Gastroesophageal sphincter (tissue), 4 donors: Measurements from ENCODE around the gene KRIT1. TPM values are rescaled to one million over a fixed set of nuclear protein-coding genes. Genes with fewer than 3 reads are reported as not detected.

Source experiments
- ATAC-seq: fragments of 150-250 bp; one replicate; pipeline ENCODE4 v1.9.1; 2016; ENCODE audit warnings: mild to moderate bottlenecking, moderate library complexity
- H3K27ac ChIP-seq, 4 donors: fragments of 200-600 bp; sonication (generic) in 3 of 4; 1 replicate in 3 of 4; 2 replicates in 1 of 4; pipeline ENCODE4 v1.5.1; 2016 to 2019
- H3K27me3 ChIP-seq: fragments of 200-600 bp; sonication (generic); one replicate; pipeline ENCODE4 v1.5.1; 2019
- H3K36me3 ChIP-seq, 2 donors: fragments of 200-600 bp; sonication (generic); one replicate each; pipeline ENCODE4 v1.5.1; 2019; ENCODE audit warnings: control low read depth in 1 of 2
- H3K4me1 ChIP-seq, 3 donors: fragments of 200-600 bp; sonication (generic); 1 replicate in 2 of 3; 2 replicates in 1 of 3; pipeline ENCODE4 v1.5.1; 2016 to 2019; ENCODE audit warnings: control low read depth in 2 of 3
- H3K4me3 ChIP-seq, 2 donors: fragments of 200-600 bp; sonication (generic); one replicate each; pipeline ENCODE4 v1.5.1; 2019; ENCODE audit warnings: mild to moderate bottlenecking in 1 of 2, moderate library complexity in 1 of 2
- H3K9me3 ChIP-seq, 3 donors: fragments of 200-600 bp; sonication (generic); one replicate each; pipeline ENCODE4 v1.5.1; 2017 to 2019; ENCODE audit warnings: control low read depth in 2 of 3
- EP300 ChIP-seq: sonication (generic); formaldehyde crosslinking; IDR thresholded peaks from one replicate; pipeline ENCODE4 v1.6.1; 2017; ENCODE audit warnings: antibody characterized with exemption, mild to moderate bottlenecking
- POLR2A ChIP-seq, 2 donors: fragments of 450-650 bp; IDR thresholded peaks; one replicate each; pipeline ENCODE4 v1.6.1; 2017; ENCODE audit warnings: antibody characterized with exemption in 2 of 2, mild to moderate bottlenecking in 2 of 2, moderate library complexity in 1 of 2
- POLR2AphosphoS5 ChIP-seq: sonication (generic); formaldehyde crosslinking; IDR thresholded peaks from one replicate; pipeline ENCODE4 v1.6.1; 2017; ENCODE audit warnings: antibody characterized with exemption
- WGBS, 2 donors: methylation state at CpG; one replicate each; pipeline ENCODE4 v1.1.5; 2018; ENCODE audit warnings: low coverage in 1 of 2; 5-methylcytosine and 5-hydroxymethylcytosine counted together
- total RNA-seq, 4 donors: library from RNA; depleted of rRNA; stranded (reverse); fragments of >200 nt; gene quantifications; one replicate each; pipeline ENCODE4 v1.1.0, GENCODE V29; 2016
- TF ChIP-seq, protein P1 (sequence below), 4 experiments: fragments of 200-600 bp in 2 of 4; fragments of 450-650 bp in 2 of 4; sonication (generic) in 1 of 4; IDR thresholded peaks; one replicate each; pipeline ENCODE4 v1.5.1; 2017 to 2019; ENCODE audit warnings: antibody characterized with exemption in 4 of 4, mild to moderate bottlenecking in 2 of 4, moderate library complexity in 2 of 4

Gene KRIT1
- total RNA-seq, 4 donors from 2014 or later: 37.1 to 74.2 (median 66.3) TPM

DNA sequence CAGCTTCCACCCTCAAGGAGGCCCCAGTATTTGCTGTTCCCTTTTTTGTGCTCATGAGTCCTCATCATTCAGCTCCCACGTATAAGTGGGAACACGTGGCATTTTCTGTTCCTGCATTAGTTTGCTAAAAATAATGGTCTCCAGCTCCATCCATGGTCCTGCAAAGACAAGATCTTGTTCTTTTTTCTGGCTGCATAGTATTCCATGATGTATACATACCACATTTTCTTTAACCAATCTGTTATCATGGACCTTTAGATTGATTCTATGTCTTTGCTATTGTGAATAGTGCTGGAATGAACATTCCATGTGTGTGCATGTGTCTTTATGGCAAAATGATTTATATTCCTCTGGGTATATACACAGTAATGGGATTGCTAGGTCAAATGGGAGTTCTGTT lies 17.0 kb downstream of the KRIT1 start:
- H3K9me3 ChIP-seq: no peaks in the 10 kb centered on the region
- H3K4me1 ChIP-seq: no peaks in the 10 kb centered on the region
- no peak for ATAC-seq
- H3K27ac ChIP-seq: no peak overlapping the region
- H3K4me3 ChIP-seq: no peak overlapping the region
- 100% methylated on average over 2 of the region's 2 CpGs for WGBS, 2 donors
- no peaks in the 10 kb centered on the region for H3K27me3 ChIP-seq
- H3K36me3 ChIP-seq: peaks cover 0 to 94% of the 10 kb centered on the region in 2 donors
- TF ChIP-seq POLR2AphosphoS5: no peak
- TF ChIP-seq, protein P1, sequence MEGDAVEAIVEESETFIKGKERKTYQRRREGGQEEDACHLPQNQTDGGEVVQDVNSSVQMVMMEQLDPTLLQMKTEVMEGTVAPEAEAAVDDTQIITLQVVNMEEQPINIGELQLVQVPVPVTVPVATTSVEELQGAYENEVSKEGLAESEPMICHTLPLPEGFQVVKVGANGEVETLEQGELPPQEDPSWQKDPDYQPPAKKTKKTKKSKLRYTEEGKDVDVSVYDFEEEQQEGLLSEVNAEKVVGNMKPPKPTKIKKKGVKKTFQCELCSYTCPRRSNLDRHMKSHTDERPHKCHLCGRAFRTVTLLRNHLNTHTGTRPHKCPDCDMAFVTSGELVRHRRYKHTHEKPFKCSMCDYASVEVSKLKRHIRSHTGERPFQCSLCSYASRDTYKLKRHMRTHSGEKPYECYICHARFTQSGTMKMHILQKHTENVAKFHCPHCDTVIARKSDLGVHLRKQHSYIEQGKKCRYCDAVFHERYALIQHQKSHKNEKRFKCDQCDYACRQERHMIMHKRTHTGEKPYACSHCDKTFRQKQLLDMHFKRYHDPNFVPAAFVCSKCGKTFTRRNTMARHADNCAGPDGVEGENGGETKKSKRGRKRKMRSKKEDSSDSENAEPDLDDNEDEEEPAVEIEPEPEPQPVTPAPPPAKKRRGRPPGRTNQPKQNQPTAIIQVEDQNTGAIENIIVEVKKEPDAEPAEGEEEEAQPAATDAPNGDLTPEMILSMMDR (IDR thresholded peaks at IDR 0.05): no peak
- TF ChIP-seq EP300: no peak
- no peak for TF ChIP-seq POLR2A (IDR thresholded peaks at IDR 0.05)

DNA sequence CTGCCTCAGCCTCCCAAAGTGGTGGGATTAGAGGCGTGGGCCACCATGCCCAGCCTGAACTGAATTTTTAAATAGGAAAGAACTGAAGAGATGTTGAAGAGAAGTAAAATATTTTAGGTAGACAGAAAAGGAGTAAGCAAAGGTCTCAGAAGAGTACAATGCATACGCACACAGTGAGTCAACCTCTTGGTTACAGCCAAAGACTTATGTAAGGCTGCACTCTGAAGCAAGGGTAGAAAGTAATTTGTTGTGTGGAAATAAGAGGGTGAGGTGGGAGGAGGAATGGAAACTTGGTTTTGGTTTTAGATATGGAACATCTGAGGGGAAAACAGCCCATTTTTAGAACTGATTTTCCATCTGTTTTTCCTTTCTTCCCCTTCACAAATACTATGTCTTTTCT lies 17.6 kb downstream of the KRIT1 start:
- no peaks in the 10 kb centered on the region for H3K4me1 ChIP-seq
- 92 to 100% methylated on average over 2 of the region's 2 CpGs for WGBS, 2 donors
- ATAC-seq: no peak
- TF ChIP-seq POLR2A (IDR thresholded peaks at IDR 0.05): no peak
- TF ChIP-seq, protein P1 (IDR thresholded peaks at IDR 0.05): no peak
- TF ChIP-seq POLR2AphosphoS5: no peak
- no peak for TF ChIP-seq EP300
- H3K9me3 ChIP-seq: no peaks in the 10 kb centered on the region
- no peak overlapping the region for H3K27ac ChIP-seq
- H3K36me3 ChIP-seq: peaks cover 0 to 94% of the 10 kb centered on the region in 2 donors
- no peak overlapping the region for H3K4me3 ChIP-seq
- H3K27me3 ChIP-seq: no peaks in the 10 kb centered on the region

DNA sequence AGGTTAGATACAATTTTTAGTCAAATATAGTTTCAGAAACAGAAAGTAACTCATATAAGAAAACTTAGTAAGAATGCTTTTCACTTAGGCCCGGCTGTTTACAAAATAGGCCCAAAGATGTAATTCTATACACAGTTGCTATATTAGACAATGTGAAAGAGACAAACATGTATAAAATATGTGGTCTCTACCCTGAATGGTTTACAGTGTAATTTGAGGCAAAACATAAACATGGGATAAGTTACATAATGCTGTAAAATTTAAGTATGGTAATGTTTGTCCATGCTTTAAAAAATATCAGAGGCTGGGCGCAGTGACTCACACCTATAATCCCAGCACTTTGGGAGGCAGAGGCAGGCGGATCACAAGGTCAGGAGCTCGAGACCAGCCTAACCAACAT lies 18.7 kb downstream of the KRIT1 start:
- Histone ChIP-seq H3K27ac (no peak overlapping the region), H3K36me3 (peaks cover 0 to 95% of the 10 kb centered on the region in 2 donors), H3K27me3 (no peaks in the 10 kb centered on the region), H3K9me3 (no peaks in the 10 kb centered on the region), H3K4me1 (no peaks in the 10 kb centered on the region), H3K4me3 (no peak overlapping the region)
- WGBS, 2 donors: 87% methylated on average over 3 to 4 of the region's 4 CpGs
- TF ChIP-seq, protein P1 (IDR thresholded peaks at IDR 0.05): no peak
- TF ChIP-seq EP300 (no peak), POLR2A (IDR thresholded peaks at IDR 0.05) (no peak), POLR2AphosphoS5 (no peak)
- ATAC-seq: no peak

- Histone ChIP-seq H3K27me3 (no peaks in the 10 kb centered on the region), H3K4me1 (no peaks in the 10 kb centered on the region), H3K27ac (no peak overlapping the region), H3K36me3 (peaks cover 7 to 100% of the 10 kb centered on the region in 2 donors), H3K9me3 (no peaks in the 10 kb centered on the region), H3K4me3 (no peak overlapping the region)
- ATAC-seq: no peak
- WGBS, 2 donors: 91 to 98% methylated on average over 1 to 3 of the region's 3 CpGs
- no peak for TF ChIP-seq POLR2A (IDR thresholded peaks at IDR 0.05)
Observed at GRCh38 chr7:92221766-92222165, 23.9 kb downstream of the KRIT1 start.

GRCh38 chr7:92206672-92207071 lies 39.0 kb downstream of the KRIT1 start:
- 100% methylated on average over 1 of the region's 1 CpG; no CpG with 5 or more reads in 1 of the 2 donors for WGBS, 2 donors
- Histone ChIP-seq H3K9me3 (peaks cover 0 to 8% (median 0%) of the 10 kb centered on the region in 3 donors), H3K4me1 (no peaks in the 10 kb centered on the region), H3K4me3 (no peak overlapping the region), H3K27ac (no peak overlapping the region), H3K27me3 (no peaks in the 10 kb centered on the region), H3K36me3 (peaks cover 2 to 95% of the 10 kb centered on the region in 2 donors)
- ATAC-seq: no peak
- TF ChIP-seq, protein P1 (IDR thresholded peaks at IDR 0.05): no peak
- TF ChIP-seq POLR2A (IDR thresholded peaks at IDR 0.05) (no peak), EP300 (no peak), POLR2AphosphoS5 (no peak)
